Astrocyte of the spinal cord (primary cell): Measurements from ENCODE around the gene PCSK7.

Experiments
- DNase-seq: peaks from one replicate; pipeline ENCODE4 v3.0.0; 2011; ENCODE audit warnings: low read depth, low spot score
- H3K4me3 ChIP-seq: 2 replicates; pipeline ENCODE4 v1.5.1; 2011; ENCODE audit warnings: low read depth, mild to moderate bottlenecking, low read length, moderate library complexity
- CTCF ChIP-seq: IDR thresholded peaks from 2 replicates; pipeline ENCODE4 v1.5.1; 2012; ENCODE audit warnings: low read depth, mild to moderate bottlenecking, low read length, inconsistent platforms
- in situ Hi-C: cut with HindIII; loops from 2 replicates; pipeline ENCODE4 v1.10.0; 2017; ENCODE audit warnings: low sequenced_read_pairs

Gene PCSK7

GRCh38 chr11:117154468-117154867, 77.4 kb downstream of the PCSK7 start:
- no peak overlapping the region for H3K4me3 ChIP-seq
- in situ Hi-C loops: no loop called here
- DNase-seq: no peak
- TF ChIP-seq CTCF: no peak
